Cardiac fibroblast (primary cell): ENCODE results near the gene CDKL1.
"Not testable (repeated sequence)": the region's sequence is repeated elsewhere in the genome, so short reads cannot be mapped to it uniquely, and the experiment has no call there.

ENCODE experiments used
- DNase-seq, 2 donors: peaks; one replicate each; pipeline versions ENCODE4 v3.0.0 to v3.0.0-alpha.2; 2010; ENCODE audit warnings: low read depth in 2 of 2
- H3K4me3 ChIP-seq, 2 donors: replicated peaks in 1 of 2; 1 replicate in 1 of 2; 2 replicates in 1 of 2; pipeline ENCODE4 v1.5.1; 2011; ENCODE audit warnings: low read depth in 2 of 2, low read length in 2 of 2, mild to moderate bottlenecking in 2 of 2, moderate library complexity in 1 of 2
- TF ChIP-seq, protein P1 (sequence below): IDR thresholded peaks from one replicate; pipeline ENCODE4 v1.5.1; 2011; ENCODE audit warnings: low read depth, mild to moderate bottlenecking, low read length, inconsistent platforms

The CDKL1 gene

DNA sequence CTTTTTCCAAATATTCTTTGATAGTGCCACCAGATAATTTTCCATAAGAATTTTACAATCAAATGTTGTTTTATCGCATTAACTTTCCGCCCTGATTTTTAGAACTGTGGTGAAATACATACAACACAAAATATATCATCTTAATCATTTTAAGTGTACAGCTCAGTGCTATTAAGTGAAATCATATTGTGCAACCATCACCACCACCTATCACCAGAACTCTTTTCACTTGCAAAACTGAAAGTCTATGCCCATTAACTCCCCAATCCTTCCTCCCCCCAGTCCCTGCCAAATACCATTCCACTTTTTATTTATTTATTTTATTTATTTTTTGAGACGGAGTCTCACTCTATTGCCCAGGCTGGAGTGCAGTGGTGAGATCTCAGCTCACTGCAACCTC is 36.6 kb downstream of the CDKL1 start:
- H3K4me3 ChIP-seq = no peak overlapping the region
- TF ChIP-seq, protein P1, sequence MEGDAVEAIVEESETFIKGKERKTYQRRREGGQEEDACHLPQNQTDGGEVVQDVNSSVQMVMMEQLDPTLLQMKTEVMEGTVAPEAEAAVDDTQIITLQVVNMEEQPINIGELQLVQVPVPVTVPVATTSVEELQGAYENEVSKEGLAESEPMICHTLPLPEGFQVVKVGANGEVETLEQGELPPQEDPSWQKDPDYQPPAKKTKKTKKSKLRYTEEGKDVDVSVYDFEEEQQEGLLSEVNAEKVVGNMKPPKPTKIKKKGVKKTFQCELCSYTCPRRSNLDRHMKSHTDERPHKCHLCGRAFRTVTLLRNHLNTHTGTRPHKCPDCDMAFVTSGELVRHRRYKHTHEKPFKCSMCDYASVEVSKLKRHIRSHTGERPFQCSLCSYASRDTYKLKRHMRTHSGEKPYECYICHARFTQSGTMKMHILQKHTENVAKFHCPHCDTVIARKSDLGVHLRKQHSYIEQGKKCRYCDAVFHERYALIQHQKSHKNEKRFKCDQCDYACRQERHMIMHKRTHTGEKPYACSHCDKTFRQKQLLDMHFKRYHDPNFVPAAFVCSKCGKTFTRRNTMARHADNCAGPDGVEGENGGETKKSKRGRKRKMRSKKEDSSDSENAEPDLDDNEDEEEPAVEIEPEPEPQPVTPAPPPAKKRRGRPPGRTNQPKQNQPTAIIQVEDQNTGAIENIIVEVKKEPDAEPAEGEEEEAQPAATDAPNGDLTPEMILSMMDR = no peak
- no peak for DNase-seq

DNA sequence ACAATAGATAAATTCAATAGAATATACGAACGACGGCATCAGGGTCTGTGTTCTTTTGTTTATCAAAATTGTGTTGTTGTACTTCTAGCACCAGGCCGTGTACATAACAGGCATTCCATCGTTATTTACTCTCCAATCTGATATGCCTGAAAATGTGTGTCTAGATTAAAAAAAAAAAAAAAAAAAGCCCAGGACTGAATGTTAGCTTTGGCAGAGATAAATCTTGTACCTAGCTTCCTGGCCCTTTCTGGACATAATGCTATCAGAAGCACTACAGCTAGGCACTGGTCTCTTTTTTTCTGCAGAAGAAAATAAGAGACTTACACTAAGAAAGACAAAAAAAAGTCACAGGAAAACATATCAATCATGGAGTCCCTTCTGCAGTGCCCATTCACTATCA is 37.0 kb downstream of the CDKL1 start:
- no peak for DNase-seq
- H3K4me3 ChIP-seq = no peak overlapping the region
- TF ChIP-seq, protein P1 = no peak

DNA sequence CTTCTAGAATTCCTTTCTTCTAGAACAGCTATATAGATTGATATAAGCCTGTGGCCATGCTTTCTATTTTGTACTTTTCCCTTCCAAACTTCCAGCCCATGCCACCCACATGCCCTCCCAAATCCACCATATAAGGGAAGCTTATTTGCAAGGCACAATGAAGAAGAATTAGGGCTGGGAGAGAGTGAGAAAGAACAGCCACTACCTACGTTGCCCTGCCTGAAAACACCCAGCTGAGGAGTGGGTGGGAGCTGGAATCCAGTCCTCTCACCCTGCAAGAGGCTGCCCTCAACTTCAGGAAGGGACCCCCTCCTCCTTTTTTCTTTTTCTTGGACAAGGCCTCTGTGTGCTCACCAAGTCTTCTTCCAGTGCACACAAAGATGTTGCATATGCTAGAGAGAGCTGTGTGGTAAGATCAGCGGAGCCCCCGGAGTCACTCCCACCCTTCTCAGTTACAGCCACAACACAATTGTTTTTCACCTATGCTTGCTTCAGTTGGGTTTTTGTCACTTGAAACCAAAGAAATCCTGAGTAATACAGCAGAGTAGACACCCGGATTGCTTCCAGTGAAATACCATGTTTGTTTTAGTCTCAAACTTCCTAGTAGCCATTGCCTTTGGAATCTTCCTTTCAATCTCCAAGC is 38.8 kb downstream of the CDKL1 start:
- no peak overlapping the region for H3K4me3 ChIP-seq
- TF ChIP-seq, protein P1 = no peak
- DNase-seq = no peak

DNA sequence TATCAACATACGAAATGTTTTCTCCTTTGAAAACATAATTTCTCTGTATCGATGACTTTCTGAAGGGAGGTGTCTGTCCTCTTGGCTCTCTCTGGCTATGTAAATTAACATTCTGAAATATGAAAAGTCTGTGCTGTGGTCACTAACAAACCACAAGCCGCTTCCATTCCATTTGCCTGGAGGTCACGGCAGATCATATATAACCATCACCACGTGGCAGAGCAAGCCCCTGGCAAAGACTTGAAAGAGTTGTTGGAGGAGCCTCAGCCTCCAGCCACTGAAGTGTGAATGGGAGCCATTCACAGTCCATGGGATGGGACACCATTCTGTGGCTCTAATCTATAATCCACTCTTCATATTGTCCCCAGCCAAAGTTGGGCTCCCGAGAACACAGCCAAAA is 39.6 kb downstream of the CDKL1 start:
- TF ChIP-seq, protein P1 = no peak
- H3K4me3 ChIP-seq = no peak overlapping the region
- DNase-seq = no peak

- H3K4me3 ChIP-seq, DNase-seq: not testable (repeated sequence)
These were observed 40.4 kb downstream of the CDKL1 start for GRCh38 chr14:50356283-50356682.

GRCh38 chr14:50355692-50356091 is 41.0 kb downstream of the CDKL1 start:
- TF ChIP-seq, protein P1 = no peak
- H3K4me3 ChIP-seq = no peak overlapping the region
- DNase-seq = no peak

- no peak overlapping the region for H3K4me3 ChIP-seq
- TF ChIP-seq, protein P1 = no peak
- DNase-seq = peak in 1 of 2 donors; percentile 23
These were observed 42.2 kb downstream of the CDKL1 start for GRCh38 chr14:50354527-50354926.
